Measurements from ENCODE around the gene SUGT1.
"Not testable (repeated sequence)": the region's sequence is repeated elsewhere in the genome, so short reads cannot be mapped to it uniquely, and the experiment has no call there.

The SUGT1 gene

GRCh38 chr13:52677823-52678222 is 25.2 kb downstream of the SUGT1 start:
- Histone ChIP-seq H3K36me3 (ENCODE audit: insufficient read depth) (no peaks in the 10 kb centered on the region), H3K27ac (no peak overlapping the region), H3K27me3 (ENCODE audit: insufficient read depth, low read depth) (no peaks in the 10 kb centered on the region), H4K20me1 (ENCODE audit: insufficient read depth) (no peaks in the 10 kb centered on the region), H2AFZ (ENCODE audit: low read depth) (no peak overlapping the region), H3K79me2 (ENCODE audit: insufficient read depth, low read depth) (no peaks in the 10 kb centered on the region), H3K4me2 (no peak overlapping the region), H3K9ac (no peak overlapping the region), H3K4me3 (IDR thresholded peaks at IDR 0.05; ENCODE audit: insufficient read depth, low read depth, low read length) (no peak overlapping the region), H3K4me1 (ENCODE audit: low read depth, poor library complexity, severe bottlenecking) (no peaks in the 10 kb centered on the region)
- TF ChIP-seq, protein P1, sequence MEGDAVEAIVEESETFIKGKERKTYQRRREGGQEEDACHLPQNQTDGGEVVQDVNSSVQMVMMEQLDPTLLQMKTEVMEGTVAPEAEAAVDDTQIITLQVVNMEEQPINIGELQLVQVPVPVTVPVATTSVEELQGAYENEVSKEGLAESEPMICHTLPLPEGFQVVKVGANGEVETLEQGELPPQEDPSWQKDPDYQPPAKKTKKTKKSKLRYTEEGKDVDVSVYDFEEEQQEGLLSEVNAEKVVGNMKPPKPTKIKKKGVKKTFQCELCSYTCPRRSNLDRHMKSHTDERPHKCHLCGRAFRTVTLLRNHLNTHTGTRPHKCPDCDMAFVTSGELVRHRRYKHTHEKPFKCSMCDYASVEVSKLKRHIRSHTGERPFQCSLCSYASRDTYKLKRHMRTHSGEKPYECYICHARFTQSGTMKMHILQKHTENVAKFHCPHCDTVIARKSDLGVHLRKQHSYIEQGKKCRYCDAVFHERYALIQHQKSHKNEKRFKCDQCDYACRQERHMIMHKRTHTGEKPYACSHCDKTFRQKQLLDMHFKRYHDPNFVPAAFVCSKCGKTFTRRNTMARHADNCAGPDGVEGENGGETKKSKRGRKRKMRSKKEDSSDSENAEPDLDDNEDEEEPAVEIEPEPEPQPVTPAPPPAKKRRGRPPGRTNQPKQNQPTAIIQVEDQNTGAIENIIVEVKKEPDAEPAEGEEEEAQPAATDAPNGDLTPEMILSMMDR (conservative IDR thresholded peaks at IDR 0.05; ENCODE audit: low read depth, low read length), result no peak

- H4K20me1 ChIP-seq (ENCODE audit: insufficient read depth); H3K36me3 ChIP-seq (ENCODE audit: insufficient read depth); H3K9ac ChIP-seq; H3K4me2 ChIP-seq; H3K27ac ChIP-seq; H2AFZ ChIP-seq (ENCODE audit: low read depth); H3K4me1 ChIP-seq (ENCODE audit: low read depth, poor library complexity, severe bottlenecking); H3K4me3 ChIP-seq (IDR thresholded peaks at IDR 0.05; ENCODE audit: insufficient read depth, low read depth, low read length); H3K27me3 ChIP-seq (ENCODE audit: insufficient read depth, low read depth); H3K79me2 ChIP-seq (ENCODE audit: insufficient read depth, low read depth): not testable (repeated sequence)
Observed at GRCh38 chr13:52685806-52686205, 33.2 kb downstream of the SUGT1 start.

DNA sequence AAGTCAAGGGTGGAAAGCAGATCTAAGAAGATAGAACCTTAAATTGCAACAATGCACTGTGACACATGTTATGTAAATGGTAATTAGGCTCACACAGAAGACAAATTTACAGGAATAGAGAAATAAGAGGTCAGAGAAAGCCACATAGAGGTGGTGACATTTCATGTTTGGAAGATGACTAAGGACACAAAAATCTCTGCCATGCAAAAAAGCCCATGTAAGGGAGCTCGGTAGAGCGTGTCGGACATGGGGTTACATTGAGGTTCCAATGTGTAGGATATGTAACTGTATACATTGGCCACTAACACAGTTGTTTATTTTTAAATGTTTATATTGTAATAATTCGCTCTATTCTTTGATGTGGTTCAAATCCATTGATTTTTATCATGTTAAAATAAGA is 33.7 kb downstream of the SUGT1 start:
- Histone ChIP-seq H4K20me1 (ENCODE audit: insufficient read depth) (no peaks in the 10 kb centered on the region), H3K4me2 (no peak overlapping the region), H3K36me3 (ENCODE audit: insufficient read depth) (no peaks in the 10 kb centered on the region), H2AFZ (ENCODE audit: low read depth) (no peak overlapping the region), H3K27ac (no peak overlapping the region), H3K27me3 (ENCODE audit: insufficient read depth, low read depth) (no peaks in the 10 kb centered on the region), H3K4me1 (ENCODE audit: low read depth, poor library complexity, severe bottlenecking) (peaks cover 5% of the 10 kb centered on the region), H3K79me2 (ENCODE audit: insufficient read depth, low read depth) (no peaks in the 10 kb centered on the region), H3K9ac (no peak overlapping the region), H3K4me3 (IDR thresholded peaks at IDR 0.05; ENCODE audit: insufficient read depth, low read depth, low read length) (no peak overlapping the region)
- TF ChIP-seq, protein P1 (conservative IDR thresholded peaks at IDR 0.05; ENCODE audit: low read depth, low read length), result no peak

- no peak overlapping the region for H3K27ac ChIP-seq
- no peak overlapping the region for H3K4me3 ChIP-seq (IDR thresholded peaks at IDR 0.05; ENCODE audit: insufficient read depth, low read depth, low read length)
- H3K27me3 ChIP-seq (ENCODE audit: insufficient read depth, low read depth), result no peaks in the 10 kb centered on the region
Observed at GRCh38 chr13:52695856-52696255, 43.2 kb downstream of the SUGT1 start.

GRCh38 chr13:52696566-52696965 is 43.9 kb downstream of the SUGT1 start:
- Histone ChIP-seq H3K9ac (no peak overlapping the region), H3K79me2 (ENCODE audit: insufficient read depth, low read depth) (no peaks in the 10 kb centered on the region), H3K36me3 (ENCODE audit: insufficient read depth) (no peaks in the 10 kb centered on the region), H3K4me2 (no peak overlapping the region), H2AFZ (ENCODE audit: low read depth) (no peak overlapping the region), H3K27me3 (ENCODE audit: insufficient read depth, low read depth) (no peaks in the 10 kb centered on the region), H4K20me1 (ENCODE audit: insufficient read depth) (no peaks in the 10 kb centered on the region), H3K4me1 (ENCODE audit: low read depth, poor library complexity, severe bottlenecking) (peaks cover 10% of the 10 kb centered on the region), H3K27ac (no peak overlapping the region), H3K4me3 (IDR thresholded peaks at IDR 0.05; ENCODE audit: insufficient read depth, low read depth, low read length) (no peak overlapping the region)
- TF ChIP-seq, protein P1 (conservative IDR thresholded peaks at IDR 0.05; ENCODE audit: low read depth, low read length), result no peak

More at GRCh38 chr13:52695856-52696255, 43.2 kb downstream of the SUGT1 start:
- no peak overlapping the region for H2AFZ ChIP-seq (ENCODE audit: low read depth)
- no peaks in the 10 kb centered on the region for H3K79me2 ChIP-seq (ENCODE audit: insufficient read depth, low read depth)
- H3K4me2 ChIP-seq, result no peak overlapping the region
- TF ChIP-seq, protein P1 (conservative IDR thresholded peaks at IDR 0.05; ENCODE audit: low read depth, low read length), result no peak
- H3K9ac ChIP-seq, result no peak overlapping the region
- no peaks in the 10 kb centered on the region for H4K20me1 ChIP-seq (ENCODE audit: insufficient read depth)
- peaks cover 17% of the 10 kb centered on the region for H3K4me1 ChIP-seq (ENCODE audit: low read depth, poor library complexity, severe bottlenecking)
- no peaks in the 10 kb centered on the region for H3K36me3 ChIP-seq (ENCODE audit: insufficient read depth)

Data from KMS-11 (cell line).